Hepatocyte (in vitro differentiated cells): ENCODE results near the gene EIF6.

Experiments
- EZH2 ChIP-seq: fragments of 200-600 bp; sonication (generic); IDR thresholded peaks from 2 replicates; pipeline ENCODE4 v1.6.1; 2016; ENCODE audit warnings: antibody characterized with exemption, mild to moderate bottlenecking, borderline replicate concordance
- EZH2phosphoT487 ChIP-seq: fragments of 200-600 bp; sonication (generic); IDR thresholded peaks from one replicate; pipeline ENCODE4 v1.6.1; 2018; ENCODE audit warnings: antibody characterized with exemption, mild to moderate bottlenecking, low read depth, moderate library complexity; ENCODE audit not compliant: unreplicated experiment, severe bottlenecking
- TF ChIP-seq, protein P1 (sequence below): fragments of 200-600 bp; sonication (generic); IDR thresholded peaks from 2 replicates; pipeline ENCODE4 v1.5.1; 2016; ENCODE audit warnings: antibody characterized with exemption, mild to moderate bottlenecking; ENCODE audit not compliant: poor library complexity

DNA sequence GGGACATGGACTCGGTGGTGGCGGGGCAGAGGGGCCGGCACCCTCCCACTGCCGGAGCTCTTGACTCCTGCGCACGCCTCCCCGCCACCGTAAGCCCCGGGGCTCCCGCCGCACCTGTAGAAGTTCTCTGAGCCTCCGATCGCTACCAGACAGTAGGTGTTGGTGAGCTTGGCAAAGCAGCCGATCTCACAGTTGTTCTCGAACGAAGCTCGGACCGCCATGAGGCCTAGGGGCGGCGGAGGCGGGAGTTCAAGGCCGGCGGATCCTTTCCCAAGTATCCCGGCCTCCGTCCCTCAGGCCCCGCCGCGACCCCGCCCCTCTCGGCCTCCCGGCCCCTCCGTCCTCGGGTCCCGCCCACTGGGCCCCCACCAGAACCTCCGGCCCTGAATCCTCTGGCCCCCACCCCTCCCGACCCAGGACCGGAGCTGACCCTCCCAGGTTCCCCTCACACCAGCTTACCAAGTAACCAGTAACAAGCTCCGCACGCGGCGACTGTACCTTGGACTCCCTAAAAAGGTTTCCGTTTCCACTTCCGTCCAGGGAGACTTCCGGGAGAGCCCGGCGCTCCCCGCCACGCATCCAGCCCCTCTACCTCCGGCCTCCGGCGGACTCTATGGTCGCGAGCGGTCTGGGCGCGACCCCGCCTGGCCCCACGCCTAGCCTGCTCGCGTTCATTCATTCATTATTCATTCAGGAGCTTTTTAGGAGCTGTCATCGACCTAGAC is at the start of gene EIF6:
- TF ChIP-seq, protein P1, sequence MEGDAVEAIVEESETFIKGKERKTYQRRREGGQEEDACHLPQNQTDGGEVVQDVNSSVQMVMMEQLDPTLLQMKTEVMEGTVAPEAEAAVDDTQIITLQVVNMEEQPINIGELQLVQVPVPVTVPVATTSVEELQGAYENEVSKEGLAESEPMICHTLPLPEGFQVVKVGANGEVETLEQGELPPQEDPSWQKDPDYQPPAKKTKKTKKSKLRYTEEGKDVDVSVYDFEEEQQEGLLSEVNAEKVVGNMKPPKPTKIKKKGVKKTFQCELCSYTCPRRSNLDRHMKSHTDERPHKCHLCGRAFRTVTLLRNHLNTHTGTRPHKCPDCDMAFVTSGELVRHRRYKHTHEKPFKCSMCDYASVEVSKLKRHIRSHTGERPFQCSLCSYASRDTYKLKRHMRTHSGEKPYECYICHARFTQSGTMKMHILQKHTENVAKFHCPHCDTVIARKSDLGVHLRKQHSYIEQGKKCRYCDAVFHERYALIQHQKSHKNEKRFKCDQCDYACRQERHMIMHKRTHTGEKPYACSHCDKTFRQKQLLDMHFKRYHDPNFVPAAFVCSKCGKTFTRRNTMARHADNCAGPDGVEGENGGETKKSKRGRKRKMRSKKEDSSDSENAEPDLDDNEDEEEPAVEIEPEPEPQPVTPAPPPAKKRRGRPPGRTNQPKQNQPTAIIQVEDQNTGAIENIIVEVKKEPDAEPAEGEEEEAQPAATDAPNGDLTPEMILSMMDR = no peak
- TF ChIP-seq EZH2phosphoT487 (no peak), EZH2 (no peak)
